Measurements from ENCODE around the gene PLAAT1. TPM values are rescaled to one million over a fixed set of nuclear protein-coding genes. Genes with fewer than 3 reads are reported as not detected.

PLAAT1 gene
- total RNA-seq, 2 experiments from 2014 or later: not detected

GRCh38 chr3:193248848-193249468 lies 7.9 kb downstream of the PLAAT1 start:
- ChIA-PET CTCF (interaction anchor here (1.1 kb wide), 1 partner anchor 10 kb away, joined by 4 read pairs; no protein-coding TSS in a partner anchor), POLR2A (no interaction called here)
- H3K9me3 Mint-ChIP-seq: peaks cover 24% of the 10 kb centered on the region
- no peak for TF ChIP-seq CTCF (IDR thresholded peaks at IDR 0.05)
- H3K4me1 Mint-ChIP-seq (ENCODE audit: low read depth): no peaks in the 10 kb centered on the region
- H3K36me3 Mint-ChIP-seq (ENCODE audit: low read depth): no peaks in the 10 kb centered on the region
- no peaks in the 10 kb centered on the region for H3K27me3 Mint-ChIP-seq
- ATAC-seq (no peak), DNase-seq (no peak)
- no peak overlapping the region for H3K27ac Mint-ChIP-seq
- intact Hi-C loops (cut with micrococcal nuclease): no loop called here
- no peak overlapping the region for H3K4me3 Mint-ChIP-seq

- DNase-seq (no peak), ATAC-seq (no peak)
- Mint-ChIP-seq H3K27me3 (peaks cover 2% of the 10 kb centered on the region), H3K27ac (no peak overlapping the region), H3K9me3 (peaks cover 24% of the 10 kb centered on the region), H3K4me3 (no peak overlapping the region), H3K36me3 (ENCODE audit: low read depth) (no peaks in the 10 kb centered on the region), H3K4me1 (ENCODE audit: low read depth) (no peaks in the 10 kb centered on the region)
- intact Hi-C loops (cut with micrococcal nuclease): no loop called here
- ChIA-PET POLR2A (no interaction called here), CTCF (no interaction called here)
- no peak for TF ChIP-seq CTCF (IDR thresholded peaks at IDR 0.05)
Observed at GRCh38 chr3:193250492-193250891, 9.5 kb downstream of the PLAAT1 start.

- TF ChIP-seq CTCF (IDR thresholded peaks at IDR 0.05): no peak
- H3K27ac Mint-ChIP-seq: no peak overlapping the region
- H3K4me3 Mint-ChIP-seq: no peak overlapping the region
- peaks cover 12% of the 10 kb centered on the region for H3K9me3 Mint-ChIP-seq
- no peak for DNase-seq
- intact Hi-C loops (cut with micrococcal nuclease): no loop called here
- POLR2A ChIA-PET: no interaction called here
- no peak for ATAC-seq
- H3K4me1 Mint-ChIP-seq (ENCODE audit: low read depth): no peaks in the 10 kb centered on the region
- H3K36me3 Mint-ChIP-seq (ENCODE audit: low read depth): no peaks in the 10 kb centered on the region
- CTCF ChIA-PET: no interaction called here
- H3K27me3 Mint-ChIP-seq: peaks cover 5% of the 10 kb centered on the region
Observed at GRCh38 chr3:193253986-193254660, 13.1 kb downstream of the PLAAT1 start.

- ChIA-PET CTCF (no interaction called here), POLR2A (no interaction called here)
- Mint-ChIP-seq H3K9me3 (no peaks in the 10 kb centered on the region), H3K27me3 (no peaks in the 10 kb centered on the region), H3K36me3 (ENCODE audit: low read depth) (no peaks in the 10 kb centered on the region), H3K4me3 (no peak overlapping the region), H3K4me1 (ENCODE audit: low read depth) (no peaks in the 10 kb centered on the region), H3K27ac (no peak overlapping the region)
- no peak for TF ChIP-seq CTCF (IDR thresholded peaks at IDR 0.05)
- DNase-seq: no peak
- intact Hi-C loops (cut with micrococcal nuclease): no loop called here
- ATAC-seq: no peak
Observed at GRCh38 chr3:193261970-193262369, 20.9 kb downstream of the PLAAT1 start.

- intact Hi-C loops (cut with micrococcal nuclease): no loop called here
- H3K27me3 Mint-ChIP-seq: no peaks in the 10 kb centered on the region
- H3K4me3 Mint-ChIP-seq: no peak overlapping the region
- DNase-seq (no peak), ATAC-seq (no peak)
- peaks cover under 1% of the 10 kb centered on the region for H3K9me3 Mint-ChIP-seq
- ChIA-PET POLR2A (no interaction called here), CTCF (no interaction called here)
- no peak overlapping the region for H3K27ac Mint-ChIP-seq
- H3K36me3 Mint-ChIP-seq (ENCODE audit: low read depth): no peaks in the 10 kb centered on the region
- TF ChIP-seq CTCF (IDR thresholded peaks at IDR 0.05): no peak
- H3K4me1 Mint-ChIP-seq (ENCODE audit: low read depth): no peaks in the 10 kb centered on the region
Observed at GRCh38 chr3:193262707-193263106, 21.7 kb downstream of the PLAAT1 start.
